Measurements from ENCODE around the gene URGCP. TPM values are rescaled to one million over a fixed set of nuclear protein-coding genes. Genes with fewer than 3 reads are reported as not detected.

URGCP gene
- total and polyA plus RNA-seq, 2 of the 4 experiments (the other 2 are of a cell fraction), result 22.0 to 25.5 TPM

DNA sequence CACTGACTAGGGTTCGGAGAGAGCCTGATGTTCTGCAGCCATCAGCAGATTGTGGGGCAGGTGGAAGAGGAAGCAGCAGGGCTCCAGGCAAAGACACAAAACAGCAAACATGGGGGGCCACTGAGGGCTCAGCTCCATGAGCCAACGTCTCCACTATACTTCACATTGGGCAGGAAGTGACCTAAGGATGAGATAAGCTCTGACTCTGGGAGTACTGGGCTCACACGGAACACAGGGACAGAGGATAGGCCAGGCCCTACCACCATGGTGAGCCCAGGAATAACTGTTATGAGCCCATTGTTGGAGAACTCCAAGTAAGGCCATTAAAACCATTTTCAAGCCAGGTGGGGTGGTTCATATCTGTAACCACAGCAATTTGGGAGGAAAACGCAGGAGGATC is 22.2 kb downstream of the URGCP start:
- POLR2A ChIA-PET (ENCODE audit: unreplicated experiment), result no interaction called here

More for the DNA sequence above, 22.2 kb downstream of the URGCP start:
- H3K4me3 ChIP-seq (ENCODE audit: insufficient read depth, low read depth, low read length), result no peak overlapping the region
- no peak for ATAC-seq (ENCODE audit: low read depth)
- no CpG with 5 or more reads among the region's 4 CpGs for WGBS, 2 experiments (ENCODE audit: extremely low coverage in 2 of 2, insufficient read length in 1 of 2)
- H2AFZ ChIP-seq (replicated peaks; ENCODE audit: low read length, poor library complexity), result no peak overlapping the region
- no peak overlapping the region for H3K4me2 ChIP-seq (ENCODE audit: low read depth, low read length)
- no peak overlapping the region for H2BK20ac ChIP-seq (ENCODE audit: low read depth, low read length)
- no peak overlapping the region; the same call in 1 of the 2 replicates for H2AK5ac ChIP-seq (ENCODE audit: low read depth, low read length)
- dilution Hi-C loops (cut with HindIII; ENCODE audit: low sequenced_read_pairs, unreplicated experiment) (no loop called here), in situ Hi-C loops (cut with MboI; ENCODE audit: low sequenced_read_pairs) (no loop called here), intact Hi-C loops (cut with micrococcal nuclease) (no loop called here)
- H4K20me1 ChIP-seq (ENCODE audit: insufficient read depth, low read length), result peaks cover 9% of the 10 kb centered on the region
- no peak for DNase-seq
- H3K9me1 ChIP-seq (ENCODE audit: insufficient read depth, low read length), result peaks cover 16% of the 10 kb centered on the region
- H3K23ac ChIP-seq (ENCODE audit: low read depth, low read length), result no peak overlapping the region
- no peak overlapping the region for H2BK5ac ChIP-seq (ENCODE audit: low read depth, low read length, poor library complexity, severe bottlenecking)
- H3K9ac ChIP-seq (ENCODE audit: low read depth, low read length), result no peak overlapping the region
- CTCF ChIA-PET, result interaction anchor here (0.6 kb wide), 2 partner anchors 8 to 710 kb away, joined by 3 to 8 read pairs; no protein-coding TSS in a partner anchor
- no peaks in the 10 kb centered on the region for H3K9me3 ChIP-seq (ENCODE audit: control insufficient read depth, insufficient read depth, low read length)
- BruUV-seq (replicated peaks), result no TSS peak
- H3K14ac ChIP-seq (replicated peaks; ENCODE audit: low read depth, low read length), result no peak overlapping the region
- no peak overlapping the region for H3K4ac ChIP-seq (ENCODE audit: low read depth, low read length)
- H3K27ac ChIP-seq (ENCODE audit: insufficient read depth, low read length), result no peak overlapping the region
- H3K27me3 ChIP-seq (ENCODE audit: control insufficient read depth, insufficient read depth, low read length), result no peaks in the 10 kb centered on the region
- no peak overlapping the region for H3K18ac ChIP-seq (ENCODE audit: low read depth, low read length)
- no peak overlapping the region for H2BK120ac ChIP-seq (ENCODE audit: low read depth, low read length)
- H3K4me1 ChIP-seq (ENCODE audit: control insufficient read depth, insufficient read depth, low read length), result peaks cover 7% of the 10 kb centered on the region
- peaks cover 17% of the 10 kb centered on the region for H3K36me3 ChIP-seq (ENCODE audit: control insufficient read depth, insufficient read depth, low read length)
- no peak overlapping the region for H4K8ac ChIP-seq (ENCODE audit: low read depth in 2 of 2, low read length in 2 of 2)
- TF ChIP-seq CHD1 (IDR thresholded peaks at IDR 0.05; ENCODE audit: low read depth, low read length), result no peak
- no peak for TF ChIP-seq MAZ (IDR thresholded peaks at IDR 0.05; ENCODE audit: borderline replicate concordance, low read depth, low read length)
- no peak for TF ChIP-seq RFX5 (IDR thresholded peaks at IDR 0.05; ENCODE audit: low read depth, low read length)
- no peak for TF ChIP-seq POLR2A (IDR thresholded peaks at IDR 0.05; ENCODE audit: low read depth, low read length)
- TF ChIP-seq, protein P1, sequence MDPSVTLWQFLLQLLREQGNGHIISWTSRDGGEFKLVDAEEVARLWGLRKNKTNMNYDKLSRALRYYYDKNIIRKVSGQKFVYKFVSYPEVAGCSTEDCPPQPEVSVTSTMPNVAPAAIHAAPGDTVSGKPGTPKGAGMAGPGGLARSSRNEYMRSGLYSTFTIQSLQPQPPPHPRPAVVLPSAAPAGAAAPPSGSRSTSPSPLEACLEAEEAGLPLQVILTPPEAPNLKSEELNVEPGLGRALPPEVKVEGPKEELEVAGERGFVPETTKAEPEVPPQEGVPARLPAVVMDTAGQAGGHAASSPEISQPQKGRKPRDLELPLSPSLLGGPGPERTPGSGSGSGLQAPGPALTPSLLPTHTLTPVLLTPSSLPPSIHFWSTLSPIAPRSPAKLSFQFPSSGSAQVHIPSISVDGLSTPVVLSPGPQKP (IDR thresholded peaks at IDR 0.05; ENCODE audit: borderline replicate concordance, low read depth, low read length), result no peak
- TF ChIP-seq MXI1 (IDR thresholded peaks at IDR 0.05; ENCODE audit: borderline replicate concordance, low read depth, low read length), result no peak
- H3K56ac ChIP-seq (ENCODE audit: extremely low read depth, insufficient read depth, low read length), result no peak overlapping the region
- no peak overlapping the region for H2AK9ac ChIP-seq (replicated peaks; ENCODE audit: low read depth, low read length, poor library complexity)
- H4K5ac ChIP-seq (ENCODE audit: low read depth, low read length), result no peak overlapping the region
- H4K91ac ChIP-seq (ENCODE audit: insufficient read depth, low read depth, low read length), result no peak overlapping the region
- H3K79me1 ChIP-seq (ENCODE audit: low read depth in 1 of 2, low read length in 2 of 2), result peaks cover 30 to 51% of the 10 kb centered on the region in 2 experiments
- H2BK15ac ChIP-seq (ENCODE audit: low read depth, low read length), result no peak overlapping the region
